ENCODE measurements around the gene RTEL1. TPM values are rescaled to one million over a fixed set of nuclear protein-coding genes. Genes with fewer than 3 reads are reported as not detected.

Gene RTEL1
- total RNA-seq, 2 donors from 2014 or later, result 25.7 to 34.9 TPM

GRCh38 chr20:63690898-63691710, 33.0 kb downstream of the RTEL1 start:
- no peaks in the 10 kb centered on the region for H3K36me3 ChIP-seq
- H3K4me3 ChIP-seq, result peak overlapping the region; percentile 26
- TF ChIP-seq CTCF (IDR thresholded peaks at IDR 0.05), result no peak
- intact Hi-C loops (cut with DNase I), result no loop called here
- no peaks in the 10 kb centered on the region for H3K27me3 ChIP-seq
- peaks cover 36% of the 10 kb centered on the region for H3K4me1 ChIP-seq
- H3K9ac ChIP-seq (ENCODE audit: low read depth in 2 of 2, low read length in 2 of 2), result peak overlapping the region in 1 of 2 donors; percentile 50
- peak; percentile 59 for DNase-seq
- H3K27ac ChIP-seq, result peak overlapping the region; percentile 83
- no peaks in the 10 kb centered on the region for H3K9me3 ChIP-seq

- intact Hi-C loops (cut with DNase I), result no loop called here
- H3K27ac ChIP-seq, result peak overlapping the region; percentile 83
- no peaks in the 10 kb centered on the region for H3K27me3 ChIP-seq
- no peaks in the 10 kb centered on the region for H3K9me3 ChIP-seq
- no peak overlapping the region for H3K4me3 ChIP-seq
- peaks cover 37% of the 10 kb centered on the region for H3K4me1 ChIP-seq
- H3K36me3 ChIP-seq, result no peaks in the 10 kb centered on the region
- DNase-seq, result peak; percentile 78
- peak overlapping the region in 1 of 2 donors; percentile 50 for H3K9ac ChIP-seq (ENCODE audit: low read depth in 2 of 2, low read length in 2 of 2)
- no peak for TF ChIP-seq CTCF (IDR thresholded peaks at IDR 0.05)
Measured at GRCh38 chr20:63691711-63692435, 33.8 kb downstream of the RTEL1 start.

- Histone ChIP-seq H3K4me1 (peaks cover 36% of the 10 kb centered on the region), H3K4me3 (no peak overlapping the region), H3K27ac (peak overlapping the region; percentile 83), H3K9ac (ENCODE audit: low read depth in 2 of 2, low read length in 2 of 2) (peak overlapping the region in 1 of 2 donors; percentile 14), H3K36me3 (no peaks in the 10 kb centered on the region), H3K9me3 (no peaks in the 10 kb centered on the region), H3K27me3 (no peaks in the 10 kb centered on the region)
- intact Hi-C loops (cut with DNase I), result no loop called here
- peak; percentile 65 for DNase-seq
- TF ChIP-seq CTCF (IDR thresholded peaks at IDR 0.05), result no peak
Measured at GRCh38 chr20:63692436-63693082, 34.4 kb downstream of the RTEL1 start.

- intact Hi-C loops (cut with DNase I), result no loop called here
- H3K27me3 ChIP-seq, result no peaks in the 10 kb centered on the region
- H3K4me1 ChIP-seq, result peaks cover 38% of the 10 kb centered on the region
- no peaks in the 10 kb centered on the region for H3K9me3 ChIP-seq
- H3K27ac ChIP-seq, result peak overlapping the region; percentile 83
- H3K4me3 ChIP-seq, result no peak overlapping the region
- TF ChIP-seq CTCF (IDR thresholded peaks at IDR 0.05), result no peak
- DNase-seq, result no peak
- H3K9ac ChIP-seq (ENCODE audit: low read depth in 2 of 2, low read length in 2 of 2), result no peak overlapping the region
- H3K36me3 ChIP-seq, result no peaks in the 10 kb centered on the region
Measured at GRCh38 chr20:63693083-63693732, 35.1 kb downstream of the RTEL1 start.

Measured in colonic mucosa (tissue), 4 donors.